ENCODE data around the gene VGLL4. TPM values are rescaled to one million over a fixed set of nuclear protein-coding genes. Genes with fewer than 3 reads are reported as not detected.

Gene VGLL4
- polyA plus RNA-seq, 3 donors, result 106 to 114 (median 110) TPM

DNA sequence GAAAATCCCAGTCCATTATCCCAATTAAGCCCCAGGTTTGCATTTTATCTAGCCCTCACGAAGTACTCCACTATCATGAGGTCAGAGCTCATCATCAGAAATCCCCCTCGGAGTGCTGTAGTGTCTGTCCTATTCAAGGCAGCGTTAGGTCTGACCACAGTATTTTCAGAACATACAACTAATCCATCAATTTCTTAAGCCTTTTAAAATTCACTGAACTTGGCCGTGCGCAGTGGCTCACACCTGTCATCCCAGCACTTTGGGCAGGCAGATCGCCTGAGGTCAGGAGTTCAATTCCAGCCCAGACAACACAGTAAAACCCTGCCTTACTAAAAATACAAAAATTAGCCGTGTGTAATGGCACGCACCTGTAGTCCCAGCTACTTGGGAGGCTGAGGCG, 11.9 kb downstream of the VGLL4 start:
- DNase-seq (ENCODE audit: low read depth in 3 of 3, low spot score in 2 of 3), result no peak

DNA sequence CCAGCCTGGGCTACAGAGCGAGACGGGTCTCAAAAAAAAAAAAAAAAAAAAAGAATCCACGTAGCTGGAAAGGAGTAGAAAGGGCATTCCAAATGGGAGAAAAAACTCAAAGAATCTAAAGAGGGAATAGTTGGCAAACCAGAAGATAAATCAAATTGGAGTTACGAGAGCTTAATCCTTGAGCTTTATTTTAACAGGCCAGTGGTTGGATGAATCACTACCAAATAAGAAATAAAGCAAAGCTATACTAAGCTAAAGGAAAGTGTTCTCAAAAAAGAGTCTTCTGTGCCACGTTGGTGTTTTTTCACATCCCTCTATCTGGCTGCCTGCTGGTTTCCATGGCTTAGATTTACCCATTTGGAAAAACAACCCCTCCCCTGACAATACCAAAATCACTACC, 14.0 kb downstream of the VGLL4 start:
- DNase-seq (ENCODE audit: low read depth in 3 of 3, low spot score in 2 of 3), result no peak

GRCh38 chr3:11627612-11628011, 16.1 kb downstream of the VGLL4 start:
- DNase-seq (ENCODE audit: low read depth in 3 of 3, low spot score in 2 of 3), result no peak

DNA sequence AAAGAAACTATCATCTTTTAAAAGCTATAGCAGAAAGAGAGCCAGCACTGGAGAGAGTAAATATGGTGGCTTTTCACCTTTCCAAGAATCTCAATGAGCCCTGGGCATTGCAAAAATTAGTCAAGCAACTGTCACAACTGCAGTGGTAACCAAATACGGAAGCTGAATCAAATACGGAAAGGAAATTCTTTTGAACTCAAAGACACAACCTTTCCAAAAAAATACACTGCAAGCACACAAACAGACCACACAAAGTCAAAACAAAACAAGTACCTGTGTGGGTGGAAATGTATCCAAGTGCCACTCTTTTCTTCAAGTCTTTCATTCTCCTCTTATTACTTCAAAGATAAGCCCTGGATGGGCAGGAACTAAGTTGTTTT, 17.6 kb downstream of the VGLL4 start:
- no peak for DNase-seq (ENCODE audit: low read depth in 3 of 3, low spot score in 2 of 3)

- DNase-seq (ENCODE audit: low read depth in 3 of 3, low spot score in 2 of 3), result no peak
Measured at GRCh38 chr3:11625376-11626083, 18.2 kb downstream of the VGLL4 start.

DNA sequence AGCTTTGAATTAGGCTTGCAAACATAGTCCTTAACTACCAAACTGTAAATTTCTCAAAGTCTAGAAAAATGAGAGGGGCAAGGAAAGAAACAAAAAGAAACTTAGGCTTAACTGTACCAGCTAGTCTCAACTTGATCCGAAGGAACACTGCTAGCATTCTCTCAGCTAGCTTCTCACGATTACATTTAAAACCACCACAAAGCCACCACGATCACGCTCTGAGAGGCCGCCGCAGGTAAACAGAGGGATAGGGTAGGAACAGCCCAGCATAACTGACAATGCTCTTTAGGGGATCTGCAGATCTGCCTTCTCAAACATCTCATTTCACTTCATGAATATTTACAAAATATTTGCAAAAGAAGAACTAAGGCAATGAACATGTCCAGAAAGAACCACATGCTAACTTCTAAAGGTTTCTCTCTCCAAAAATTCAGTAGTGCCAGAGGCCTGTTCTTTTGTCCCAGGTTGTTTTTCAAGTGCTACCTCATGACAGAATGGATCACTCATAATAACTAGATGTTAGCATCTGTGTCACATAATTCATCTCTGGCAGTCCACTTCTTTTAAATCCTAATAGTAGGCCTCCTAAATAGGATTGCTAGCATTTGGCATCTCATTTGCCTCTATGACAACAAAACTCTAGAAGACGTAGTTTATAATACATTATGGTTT, 18.9 kb downstream of the VGLL4 start:
- no peak for DNase-seq (ENCODE audit: low read depth in 3 of 3, low spot score in 2 of 3)

GRCh38 chr3:11624161-11624560, 19.6 kb downstream of the VGLL4 start:
- DNase-seq (ENCODE audit: low read depth in 3 of 3, low spot score in 2 of 3), result no peak

DNA sequence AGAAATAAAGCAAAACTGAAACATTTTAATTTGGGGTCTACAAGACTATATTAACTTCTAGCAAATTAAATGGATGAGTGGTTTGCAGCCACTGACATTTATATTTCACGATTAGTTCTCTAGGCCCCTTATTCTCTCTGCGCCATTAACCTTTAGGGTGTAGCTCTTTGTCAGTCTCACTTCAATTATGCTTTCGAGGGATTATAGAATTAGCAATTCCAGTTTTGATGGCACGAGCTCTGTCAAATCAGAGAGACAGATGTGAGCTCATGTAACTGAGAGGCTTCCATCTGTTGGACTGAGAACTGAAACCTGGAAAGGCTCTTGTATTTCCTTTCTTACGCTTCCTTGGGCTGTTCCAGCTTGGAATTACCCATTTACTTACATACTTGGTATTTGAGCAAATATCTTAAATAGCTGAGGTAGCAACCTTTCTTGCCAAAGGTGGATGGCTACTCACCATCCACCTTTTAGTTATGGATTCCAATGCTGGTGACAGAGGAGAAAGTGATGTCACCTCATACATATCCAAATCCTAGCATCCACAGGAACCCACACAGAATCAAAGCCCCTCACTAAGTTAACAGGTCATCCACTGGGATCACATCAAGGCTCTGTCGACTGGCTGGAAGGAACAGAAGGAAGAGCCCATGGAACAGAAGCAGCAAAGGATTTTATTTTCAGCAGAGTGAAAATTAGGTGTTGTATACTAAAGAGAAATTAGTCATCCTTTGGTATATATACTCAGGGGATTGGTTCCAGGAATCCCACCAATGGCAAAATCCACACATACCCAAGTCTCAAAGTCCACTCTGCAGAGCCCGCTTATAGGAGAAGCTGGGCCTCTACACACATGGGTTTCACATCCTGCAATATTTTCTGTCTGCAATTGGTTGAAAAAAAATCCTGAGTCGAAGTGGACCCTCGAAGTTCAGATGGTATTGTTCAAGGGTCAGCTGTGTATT, 20.8 kb downstream of the VGLL4 start:
- DNase-seq (ENCODE audit: low read depth in 3 of 3, low spot score in 2 of 3), result no peak

GRCh38 chr3:11621077-11621476, 22.6 kb downstream of the VGLL4 start:
- no peak for DNase-seq (ENCODE audit: low read depth in 3 of 3, low spot score in 2 of 3)

DNA sequence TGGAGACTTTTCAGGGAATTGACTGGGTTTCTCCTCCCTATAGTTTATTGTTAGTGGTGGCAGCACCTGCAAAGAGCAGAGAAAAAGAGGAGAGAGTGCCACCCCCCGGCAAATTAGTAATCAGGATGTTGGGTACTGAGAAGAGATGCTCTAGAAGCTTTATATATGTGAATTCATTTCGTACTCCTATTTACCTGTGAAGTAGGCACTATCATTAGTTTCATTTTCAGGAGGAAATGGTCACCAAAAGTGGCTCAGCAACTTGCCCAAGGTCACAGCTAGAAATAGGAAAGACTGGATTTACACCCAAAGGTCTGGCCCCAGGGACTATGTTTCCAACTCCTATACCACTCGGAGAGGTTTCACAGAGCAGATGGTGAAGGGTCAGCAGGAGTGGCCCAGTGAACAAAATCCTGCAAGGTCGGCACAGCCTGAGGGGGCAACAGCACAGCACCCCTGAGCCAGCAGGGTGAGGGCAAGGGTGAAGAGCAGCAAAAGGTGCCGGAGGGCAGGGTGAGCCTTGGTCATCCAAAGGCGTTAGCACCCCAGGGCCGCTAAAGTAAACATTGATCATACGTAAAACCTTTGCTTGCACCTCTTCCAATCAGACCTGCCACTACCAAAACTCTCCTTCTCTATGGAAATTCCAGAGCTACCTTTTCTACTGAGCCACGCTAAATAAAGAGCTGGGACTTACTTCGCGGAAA, 23.6 kb downstream of the VGLL4 start:
- no peak for DNase-seq (ENCODE audit: low read depth in 3 of 3, low spot score in 2 of 3)

DNA sequence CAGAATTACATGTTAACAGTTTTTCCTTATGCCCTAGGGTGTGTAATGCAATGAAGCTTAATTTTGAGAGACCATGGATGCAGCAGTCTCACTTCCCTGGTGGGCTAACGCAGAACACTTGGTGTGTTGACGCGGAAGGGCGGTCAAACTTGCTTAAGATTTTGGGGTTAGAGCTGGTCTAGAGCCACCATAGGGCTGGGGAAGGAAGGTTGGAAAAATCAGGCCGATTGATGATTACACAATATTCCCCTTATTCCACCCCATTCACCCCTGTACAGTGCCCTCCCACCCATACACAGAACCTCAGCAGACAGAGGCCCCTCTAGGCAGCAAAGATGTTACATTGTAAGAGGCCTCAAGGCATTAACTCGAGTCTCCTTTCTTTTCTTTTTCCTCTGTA, 24.3 kb downstream of the VGLL4 start:
- DNase-seq (ENCODE audit: low read depth in 3 of 3, low spot score in 2 of 3), result no peak

- no peak for DNase-seq (ENCODE audit: low read depth in 3 of 3, low spot score in 2 of 3)
Measured at GRCh38 chr3:11618904-11619303, 24.8 kb downstream of the VGLL4 start.

GRCh38 chr3:11616551-11616950, 27.2 kb downstream of the VGLL4 start:
- no peak for DNase-seq (ENCODE audit: low read depth in 3 of 3, low spot score in 2 of 3)

DNA sequence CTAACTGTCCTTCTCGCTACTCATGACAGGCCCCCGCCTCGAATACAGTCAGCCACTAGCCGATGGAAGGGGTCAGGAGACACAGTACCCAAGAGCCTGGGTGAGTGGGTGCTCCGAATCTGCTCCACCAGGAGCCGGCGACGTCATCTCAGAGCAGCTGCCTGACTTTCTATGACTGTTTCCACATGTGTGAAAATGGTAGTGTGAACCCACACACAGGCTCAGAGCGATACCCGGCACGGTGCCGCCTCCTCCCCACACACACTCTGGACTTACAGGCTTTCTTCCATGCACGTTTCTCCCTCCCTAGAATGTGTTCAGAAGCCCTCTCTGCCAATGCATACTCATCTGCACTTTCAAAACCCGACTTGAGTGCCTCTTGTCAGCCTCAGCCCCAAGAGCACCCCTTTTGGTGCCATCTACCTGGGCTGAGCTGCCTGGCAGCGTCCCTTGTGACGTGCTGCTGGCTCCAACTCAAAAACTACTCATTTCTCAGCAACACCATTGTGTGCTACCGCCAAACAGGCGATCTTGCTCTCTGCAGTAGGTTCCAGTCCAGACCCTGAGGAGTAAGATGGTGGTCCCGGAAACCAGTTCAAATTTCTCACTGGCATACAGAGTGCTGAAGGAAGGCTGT, 29.7 kb downstream of the VGLL4 start:
- DNase-seq (ENCODE audit: low read depth in 3 of 3, low spot score in 2 of 3), result no peak

GRCh38 chr3:11613319-11613718, 30.4 kb downstream of the VGLL4 start:
- DNase-seq (ENCODE audit: low read depth in 3 of 3, low spot score in 2 of 3), result no peak

GRCh38 chr3:11612515-11613188, 31.1 kb downstream of the VGLL4 start:
- DNase-seq (ENCODE audit: low read depth in 3 of 3, low spot score in 2 of 3), result no peak

DNA sequence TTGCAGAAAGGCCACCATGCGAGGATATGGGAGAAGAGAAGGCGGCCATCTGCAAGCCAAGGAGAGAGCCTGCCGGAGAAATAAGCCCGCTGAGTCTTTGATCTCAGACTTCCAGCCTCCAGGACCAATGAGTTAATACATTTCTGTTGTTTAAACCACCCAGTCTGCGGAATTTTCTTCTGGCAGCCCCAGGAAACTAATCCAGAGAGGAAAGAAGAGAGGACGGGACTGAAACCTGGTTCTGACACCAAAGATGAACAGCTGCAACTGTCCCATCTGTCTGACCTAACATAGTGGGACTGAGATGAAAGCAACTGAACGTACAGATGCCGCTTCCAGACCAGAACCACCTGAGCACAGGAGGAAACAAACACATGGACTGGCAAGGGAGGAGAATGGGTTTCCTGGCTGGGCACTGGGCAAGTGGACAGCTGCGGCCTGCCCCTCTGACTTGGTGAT, 32.3 kb downstream of the VGLL4 start:
- DNase-seq (ENCODE audit: low read depth in 3 of 3, low spot score in 2 of 3), result no peak

GRCh38 chr3:11610700-11611275, 32.9 kb downstream of the VGLL4 start:
- no peak for DNase-seq (ENCODE audit: low read depth in 3 of 3, low spot score in 2 of 3)

- no peak for DNase-seq (ENCODE audit: low read depth in 3 of 3, low spot score in 2 of 3)
Measured at GRCh38 chr3:11610044-11610671, 33.6 kb downstream of the VGLL4 start.

Measured in right renal cortex interstitium (tissue), 3 donors.